ENCODE data around the gene TAB2. TPM values are rescaled to one million over a fixed set of nuclear protein-coding genes. Genes with fewer than 3 reads are reported as not detected.
"Not testable (repeated sequence)": the region's sequence is repeated elsewhere in the genome, so short reads cannot be mapped to it uniquely, and the experiment has no call there.

TAB2 gene
- total and polyA plus RNA-seq, 8 donors, result 49.3 to 103 (median 86.5) TPM

DNA sequence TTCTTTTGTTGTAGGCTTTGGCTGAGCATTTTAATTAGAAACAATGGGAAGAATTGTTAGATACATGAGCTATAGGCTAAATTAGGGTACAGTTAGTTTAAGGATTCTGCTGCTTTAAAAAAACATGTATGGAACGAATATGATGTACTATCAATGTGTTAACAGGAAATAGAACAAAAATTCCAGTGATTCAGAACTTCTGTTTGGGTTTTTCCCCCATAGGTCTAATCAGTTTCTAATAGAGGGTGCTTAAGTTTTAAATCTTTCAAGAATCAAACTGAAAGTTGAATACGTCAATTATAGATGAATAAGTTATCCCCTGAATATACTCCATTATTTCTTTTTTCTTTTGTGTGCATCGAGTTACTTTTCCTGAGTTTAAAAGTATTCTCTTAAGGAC lies 1.9 kb downstream of the TAB2 start:
- H3K4me3 ChIP-seq, result peak overlapping the region; percentile 81 to 82
- H3K36me3 ChIP-seq, result no peaks in the 10 kb centered on the region
- H3K9me3 ChIP-seq, result no peaks in the 10 kb centered on the region
- peaks cover 8 to 57% of the 10 kb centered on the region in 2 donors for H3K4me1 ChIP-seq
- intact Hi-C loops (cut with DNase I), result loop anchor here in 1 of 2 donors (10.0 kb wide), 1 partner anchor 55 kb away; no protein-coding TSS in a partner anchor
- peak overlapping the region; percentile 96 to 98 for H3K27ac ChIP-seq
- TF ChIP-seq, protein P1, sequence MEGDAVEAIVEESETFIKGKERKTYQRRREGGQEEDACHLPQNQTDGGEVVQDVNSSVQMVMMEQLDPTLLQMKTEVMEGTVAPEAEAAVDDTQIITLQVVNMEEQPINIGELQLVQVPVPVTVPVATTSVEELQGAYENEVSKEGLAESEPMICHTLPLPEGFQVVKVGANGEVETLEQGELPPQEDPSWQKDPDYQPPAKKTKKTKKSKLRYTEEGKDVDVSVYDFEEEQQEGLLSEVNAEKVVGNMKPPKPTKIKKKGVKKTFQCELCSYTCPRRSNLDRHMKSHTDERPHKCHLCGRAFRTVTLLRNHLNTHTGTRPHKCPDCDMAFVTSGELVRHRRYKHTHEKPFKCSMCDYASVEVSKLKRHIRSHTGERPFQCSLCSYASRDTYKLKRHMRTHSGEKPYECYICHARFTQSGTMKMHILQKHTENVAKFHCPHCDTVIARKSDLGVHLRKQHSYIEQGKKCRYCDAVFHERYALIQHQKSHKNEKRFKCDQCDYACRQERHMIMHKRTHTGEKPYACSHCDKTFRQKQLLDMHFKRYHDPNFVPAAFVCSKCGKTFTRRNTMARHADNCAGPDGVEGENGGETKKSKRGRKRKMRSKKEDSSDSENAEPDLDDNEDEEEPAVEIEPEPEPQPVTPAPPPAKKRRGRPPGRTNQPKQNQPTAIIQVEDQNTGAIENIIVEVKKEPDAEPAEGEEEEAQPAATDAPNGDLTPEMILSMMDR (IDR thresholded peaks at IDR 0.05), result no peak
- H3K27me3 ChIP-seq, result no peaks in the 10 kb centered on the region
- ATAC-seq (no peak), DNase-seq (no peak)

DNA sequence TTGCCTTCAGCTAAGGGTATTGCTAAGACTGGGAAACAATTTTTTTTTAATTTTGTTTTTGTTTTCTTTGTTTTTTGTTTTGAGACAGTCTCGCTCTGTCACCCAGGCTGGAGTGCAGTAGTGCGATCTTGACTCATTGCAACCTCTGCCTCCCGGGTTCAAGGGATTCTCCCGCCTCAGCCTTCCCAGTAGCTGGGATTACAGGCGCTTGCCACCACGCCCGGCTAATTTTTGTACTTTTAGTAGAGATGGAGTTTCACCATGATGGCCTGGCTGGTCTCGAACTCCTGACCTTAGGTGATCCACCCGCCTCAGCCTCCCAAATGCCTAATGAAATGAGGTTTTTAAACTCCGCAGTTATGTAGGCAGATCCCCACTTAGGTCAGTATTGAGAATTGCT lies 2.5 kb downstream of the TAB2 start:
- H3K36me3 ChIP-seq; H3K9me3 ChIP-seq; intact Hi-C loops (cut with DNase I); ATAC-seq; H3K27me3 ChIP-seq: not testable (repeated sequence)
- peak overlapping the region in 1 of 2 donors; percentile 98 for H3K27ac ChIP-seq
- peak overlapping the region in 1 of 2 donors; percentile 81 for H3K4me3 ChIP-seq
- peaks cover 8 to 63% of the 10 kb centered on the region in 2 donors for H3K4me1 ChIP-seq
- peak in 1 of 4 donors; percentile 39 for DNase-seq

DNA sequence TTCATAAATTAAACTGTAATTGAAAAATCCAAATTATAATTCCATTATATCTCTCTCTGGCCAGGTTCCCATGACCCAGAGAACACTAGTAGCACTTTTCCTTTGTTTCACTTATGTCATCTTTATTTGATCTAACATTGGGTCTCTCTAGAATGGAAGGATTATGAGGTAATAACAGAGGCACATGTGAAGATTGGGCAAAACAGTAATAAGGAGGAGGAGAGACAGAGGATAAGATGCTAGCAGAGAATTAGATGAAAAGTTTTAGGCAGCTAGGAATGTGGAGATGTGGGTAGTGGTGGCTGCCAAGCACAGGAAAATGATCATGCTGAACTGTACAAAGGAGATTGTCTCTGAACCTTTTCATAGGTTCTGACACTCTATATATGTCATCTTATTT lies 3.3 kb downstream of the TAB2 start:
- intact Hi-C loops (cut with DNase I), result no loop called here
- TF ChIP-seq, protein P1 (IDR thresholded peaks at IDR 0.05), result no peak
- no peak for DNase-seq

DNA sequence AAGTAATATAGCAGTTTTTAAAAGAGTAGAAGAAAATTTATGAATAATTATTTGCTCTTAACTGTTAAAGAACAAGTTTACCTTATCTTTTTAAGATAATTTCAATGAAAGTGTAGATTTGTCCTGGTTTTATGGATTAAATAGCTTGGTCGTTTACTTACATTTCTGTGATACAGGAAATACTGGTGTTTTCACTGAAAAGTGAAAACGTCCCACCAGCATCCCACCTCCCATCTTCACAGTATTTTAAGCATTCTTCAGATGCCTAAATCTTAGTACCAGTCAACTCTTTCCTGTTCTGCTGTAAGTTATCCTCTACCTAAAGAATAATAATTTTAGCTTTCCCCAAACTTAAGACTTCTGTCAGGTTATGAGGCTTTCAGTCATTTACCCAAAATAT lies 5.8 kb downstream of the TAB2 start:
- TF ChIP-seq, protein P1 (IDR thresholded peaks at IDR 0.05), result no peak
- no peak for DNase-seq
- H3K27me3 ChIP-seq, result no peaks in the 10 kb centered on the region
- H3K9me3 ChIP-seq, result no peaks in the 10 kb centered on the region
- no peak overlapping the region for H3K4me3 ChIP-seq
- no peak overlapping the region for H3K27ac ChIP-seq
- no peaks in the 10 kb centered on the region for H3K36me3 ChIP-seq
- no peak for ATAC-seq
- intact Hi-C loops (cut with DNase I), result no loop called here
- peaks cover 8 to 75% of the 10 kb centered on the region in 2 donors for H3K4me1 ChIP-seq

More for the DNA sequence above, 3.3 kb downstream of the TAB2 start:
- no peak overlapping the region for H3K4me3 ChIP-seq
- H3K27me3 ChIP-seq, result no peaks in the 10 kb centered on the region
- H3K36me3 ChIP-seq, result no peaks in the 10 kb centered on the region
- no peak overlapping the region for H3K27ac ChIP-seq
- peaks cover 8 to 70% of the 10 kb centered on the region in 2 donors for H3K4me1 ChIP-seq
- no peak for ATAC-seq
- H3K9me3 ChIP-seq, result no peaks in the 10 kb centered on the region

DNA sequence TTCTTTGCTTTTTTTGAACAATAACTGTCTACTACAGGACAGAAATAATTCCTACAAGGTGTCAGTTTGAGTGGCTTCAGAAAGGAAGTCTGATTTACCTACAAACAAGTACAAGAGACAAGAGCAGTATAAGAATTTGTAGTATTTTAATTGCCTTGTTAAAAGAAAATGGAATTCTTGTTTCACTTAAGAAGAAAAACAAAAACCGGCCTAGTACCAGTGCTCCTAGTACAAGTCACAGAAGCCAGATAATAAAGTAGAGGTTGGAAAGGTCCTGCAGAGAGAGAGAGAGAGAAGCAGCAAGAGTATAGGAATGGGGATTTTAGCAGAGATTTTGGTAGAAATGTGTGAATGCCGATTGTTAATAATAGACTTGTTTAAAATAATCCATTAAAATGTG lies 6.4 kb downstream of the TAB2 start:
- no peaks in the 10 kb centered on the region for H3K36me3 ChIP-seq
- H3K4me1 ChIP-seq, result peaks cover 8 to 81% of the 10 kb centered on the region in 2 donors
- DNase-seq (no peak), ATAC-seq (peak; percentile 33)
- H3K9me3 ChIP-seq, result no peaks in the 10 kb centered on the region
- H3K4me3 ChIP-seq, result no peak overlapping the region
- intact Hi-C loops (cut with DNase I), result no loop called here
- no peak overlapping the region for H3K27ac ChIP-seq
- TF ChIP-seq, protein P1 (IDR thresholded peaks at IDR 0.05), result no peak
- no peaks in the 10 kb centered on the region for H3K27me3 ChIP-seq

DNA sequence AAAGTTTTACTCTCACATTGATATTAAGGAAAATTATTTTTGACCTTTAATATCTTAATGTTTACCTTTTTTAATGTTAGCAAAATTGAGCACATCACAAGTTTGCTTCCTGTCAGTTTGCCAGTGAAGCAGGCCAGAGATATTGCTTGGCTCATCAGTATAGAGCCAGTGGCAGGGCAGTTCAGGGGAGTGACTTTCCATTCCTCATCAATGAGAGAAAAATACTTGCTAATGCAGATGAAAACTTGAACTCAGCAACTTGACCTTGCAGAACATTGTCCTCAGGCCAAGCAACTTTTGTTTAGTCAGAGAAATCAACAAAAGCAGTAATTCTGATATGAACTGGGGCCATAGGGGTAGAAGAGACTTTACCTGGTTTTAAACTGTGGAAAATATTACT lies 6.9 kb downstream of the TAB2 start:
- no peak overlapping the region for H3K4me3 ChIP-seq
- H3K27ac ChIP-seq, result no peak overlapping the region
- intact Hi-C loops (cut with DNase I), result no loop called here
- no peaks in the 10 kb centered on the region for H3K9me3 ChIP-seq
- no peaks in the 10 kb centered on the region for H3K27me3 ChIP-seq
- TF ChIP-seq, protein P1 (IDR thresholded peaks at IDR 0.05), result no peak
- H3K36me3 ChIP-seq, result no peaks in the 10 kb centered on the region
- ATAC-seq (no peak), DNase-seq (no peak)
- H3K4me1 ChIP-seq, result peaks cover 8 to 81% of the 10 kb centered on the region in 2 donors

Measured in left lung (tissue), 10 donors.